ENCODE data around the gene OVOL1.

OVOL1 gene

GRCh38 chr11:65778431-65778900 is 8.4 kb upstream of the OVOL1 start:
- DNase-seq = no peak

GRCh38 chr11:65778901-65779668 is 7.8 kb upstream of the OVOL1 start:
- DNase-seq = no peak

- DNase-seq = no peak
Observed at GRCh38 chr11:65779669-65779918, 7.3 kb upstream of the OVOL1 start.

- DNase-seq = peak; percentile 77
Observed at GRCh38 chr11:65779919-65780769, 6.7 kb upstream of the OVOL1 start.

GRCh38 chr11:65780770-65781151 is 6.1 kb upstream of the OVOL1 start, which contains the start of gene AP5B1:
AP5B1 (minus strand) TSS chr11:65780976; CDS start chr11:65780591, 385 bp downstream.
- peak; percentile 63 for DNase-seq

- DNase-seq = peak; percentile 21
Observed at GRCh38 chr11:65781152-65781961, 5.5 kb upstream of the OVOL1 start.

GRCh38 chr11:65781962-65782815 is 4.7 kb upstream of the OVOL1 start:
- no peak for DNase-seq

GRCh38 chr11:65782816-65783228 is 4.0 kb upstream of the OVOL1 start:
- no peak for DNase-seq

- DNase-seq = no peak
Observed at GRCh38 chr11:65785319-65786007, 1.4 kb upstream of the OVOL1 start.

GRCh38 chr11:65786008-65786785 is 666 bp upstream of the OVOL1 start:
- no peak for DNase-seq

GRCh38 chr11:65787649-65788622 is 1.1 kb downstream of the OVOL1 start:
- DNase-seq = no peak

GRCh38 chr11:65788821-65789220 is 2.0 kb downstream of the OVOL1 start:
- DNase-seq = no peak

- no peak for DNase-seq
Observed at GRCh38 chr11:65789230-65790103, 2.6 kb downstream of the OVOL1 start.

GRCh38 chr11:65790104-65790901 is 3.4 kb downstream of the OVOL1 start:
- DNase-seq = no peak

GRCh38 chr11:65790902-65791650 is 4.2 kb downstream of the OVOL1 start:
- no peak for DNase-seq

GRCh38 chr11:65791719-65792213 is 4.9 kb downstream of the OVOL1 start:
- no peak for DNase-seq

GRCh38 chr11:65792456-65792855 is 5.6 kb downstream of the OVOL1 start:
- DNase-seq = no peak

Measured in fibroblast of skin of right biceps (primary cell).